BLaER1 (cell line): ENCODE results near the gene BCHE.

Experiments used
- H3K27ac ChIP-seq: shearing (Covaris generic); formaldehyde crosslinking; 2 replicates; pipeline ENCODE4 v1.8.1; 2022
- H3K27me3 ChIP-seq: shearing (Covaris generic); formaldehyde crosslinking; 2 replicates; pipeline ENCODE4 v1.8.1; 2022
- H3K36me3 ChIP-seq: shearing (Covaris generic); formaldehyde crosslinking; 2 replicates; pipeline ENCODE4 v1.8.1; 2022
- H3K4me1 ChIP-seq: shearing (Covaris generic); formaldehyde crosslinking; 2 replicates; pipeline ENCODE4 v1.8.1; 2022
- H3K4me2 ChIP-seq: shearing (Covaris generic); formaldehyde crosslinking; 2 replicates; pipeline ENCODE4 v1.8.1; 2022
- H3K4me3 ChIP-seq: shearing (Covaris generic); formaldehyde crosslinking; 2 replicates; pipeline ENCODE4 v1.8.1; 2022
- H3K9ac ChIP-seq: shearing (Covaris generic); formaldehyde crosslinking; 2 replicates; pipeline ENCODE4 v1.8.1; 2022
- H3K9me3 ChIP-seq: shearing (Covaris generic); formaldehyde crosslinking; 2 replicates; pipeline ENCODE4 v1.8.1; 2022
- H4K20me1 ChIP-seq: shearing (Covaris generic); formaldehyde crosslinking; 2 replicates; pipeline ENCODE4 v1.8.1; 2022
- Cebpa-rat ChIP-seq: shearing (Covaris generic); IDR thresholded peaks from 2 replicates; pipeline ENCODE4 v1.8.1; 2022

BCHE gene

GRCh38 chr3:165754219-165755007 lies 82.8 kb downstream of the BCHE start:
- Histone ChIP-seq H3K4me2 (no peak overlapping the region), H3K36me3 (no peaks in the 10 kb centered on the region)

GRCh38 chr3:165753560-165753959 lies 83.7 kb downstream of the BCHE start:
- H3K27ac ChIP-seq, result no peak overlapping the region
- no peak overlapping the region for H3K4me3 ChIP-seq
- no peaks in the 10 kb centered on the region for H3K9me3 ChIP-seq
- no peak overlapping the region for H3K4me2 ChIP-seq
- no peak overlapping the region for H3K9ac ChIP-seq
- TF ChIP-seq Cebpa-rat, result no peak
- no peaks in the 10 kb centered on the region for H3K27me3 ChIP-seq
- no peaks in the 10 kb centered on the region for H3K4me1 ChIP-seq
- no peaks in the 10 kb centered on the region for H4K20me1 ChIP-seq
- no peaks in the 10 kb centered on the region for H3K36me3 ChIP-seq

More at GRCh38 chr3:165754219-165755007, 82.8 kb downstream of the BCHE start:
- Histone ChIP-seq H3K9ac (no peak overlapping the region), H3K4me3 (no peak overlapping the region), H4K20me1 (no peaks in the 10 kb centered on the region), H3K9me3 (no peaks in the 10 kb centered on the region), H3K27me3 (no peaks in the 10 kb centered on the region), H3K4me1 (no peaks in the 10 kb centered on the region), H3K27ac (no peak overlapping the region)
- no peak for TF ChIP-seq Cebpa-rat

GRCh38 chr3:165751637-165752036 lies 85.6 kb downstream of the BCHE start:
- TF ChIP-seq Cebpa-rat, result no peak
- H3K27me3 ChIP-seq, result no peaks in the 10 kb centered on the region

GRCh38 chr3:165749821-165750220 lies 87.4 kb downstream of the BCHE start:
- no peak for TF ChIP-seq Cebpa-rat
- no peaks in the 10 kb centered on the region for H3K27me3 ChIP-seq
- H3K27ac ChIP-seq, result no peak overlapping the region
- no peaks in the 10 kb centered on the region for H3K9me3 ChIP-seq
- no peak overlapping the region for H3K4me2 ChIP-seq
- no peaks in the 10 kb centered on the region for H4K20me1 ChIP-seq
- no peaks in the 10 kb centered on the region for H3K36me3 ChIP-seq
- no peaks in the 10 kb centered on the region for H3K4me1 ChIP-seq
- H3K9ac ChIP-seq, result no peak overlapping the region
- H3K4me3 ChIP-seq, result no peak overlapping the region

More at GRCh38 chr3:165751637-165752036, 85.6 kb downstream of the BCHE start:
- no peak overlapping the region for H3K9ac ChIP-seq
- H3K9me3 ChIP-seq, result no peaks in the 10 kb centered on the region
- no peaks in the 10 kb centered on the region for H3K36me3 ChIP-seq
- H3K4me3 ChIP-seq, result no peak overlapping the region
- no peaks in the 10 kb centered on the region for H4K20me1 ChIP-seq
- no peak overlapping the region for H3K27ac ChIP-seq
- no peaks in the 10 kb centered on the region for H3K4me1 ChIP-seq
- no peak overlapping the region for H3K4me2 ChIP-seq

- Histone ChIP-seq H3K27ac (no peak overlapping the region), H3K4me2 (no peak overlapping the region), H3K9ac (no peak overlapping the region), H3K9me3 (no peaks in the 10 kb centered on the region), H3K27me3 (no peaks in the 10 kb centered on the region), H3K36me3 (no peaks in the 10 kb centered on the region), H3K4me3 (no peak overlapping the region), H3K4me1 (no peaks in the 10 kb centered on the region), H4K20me1 (no peaks in the 10 kb centered on the region)
- no peak for TF ChIP-seq Cebpa-rat
Observed at GRCh38 chr3:165749241-165749640, 88.0 kb downstream of the BCHE start.

GRCh38 chr3:165748094-165748493 lies 89.1 kb downstream of the BCHE start:
- no peaks in the 10 kb centered on the region for H3K4me1 ChIP-seq
- H3K9me3 ChIP-seq, result no peaks in the 10 kb centered on the region

GRCh38 chr3:165746874-165747273 lies 90.3 kb downstream of the BCHE start:
- no peaks in the 10 kb centered on the region for H3K9me3 ChIP-seq

More at GRCh38 chr3:165748094-165748493, 89.1 kb downstream of the BCHE start:
- Histone ChIP-seq H3K4me3 (no peak overlapping the region), H3K27me3 (no peaks in the 10 kb centered on the region), H3K4me2 (no peak overlapping the region), H4K20me1 (no peaks in the 10 kb centered on the region), H3K9ac (no peak overlapping the region), H3K36me3 (no peaks in the 10 kb centered on the region), H3K27ac (no peak overlapping the region)
- no peak for TF ChIP-seq Cebpa-rat

GRCh38 chr3:165744025-165744424 lies 93.2 kb downstream of the BCHE start:
- no peaks in the 10 kb centered on the region for H3K36me3 ChIP-seq
- no peaks in the 10 kb centered on the region for H3K9me3 ChIP-seq
- no peak for TF ChIP-seq Cebpa-rat
- no peak overlapping the region for H3K4me2 ChIP-seq
- H3K4me3 ChIP-seq, result no peak overlapping the region
- no peaks in the 10 kb centered on the region for H3K4me1 ChIP-seq
- no peaks in the 10 kb centered on the region for H4K20me1 ChIP-seq
- no peak overlapping the region for H3K27ac ChIP-seq
- no peak overlapping the region for H3K9ac ChIP-seq
- H3K27me3 ChIP-seq, result no peaks in the 10 kb centered on the region

More at GRCh38 chr3:165746874-165747273, 90.3 kb downstream of the BCHE start:
- Histone ChIP-seq H4K20me1 (no peaks in the 10 kb centered on the region), H3K9ac (no peak overlapping the region), H3K4me3 (no peak overlapping the region), H3K36me3 (no peaks in the 10 kb centered on the region), H3K4me1 (no peaks in the 10 kb centered on the region), H3K4me2 (no peak overlapping the region), H3K27me3 (no peaks in the 10 kb centered on the region), H3K27ac (no peak overlapping the region)
- TF ChIP-seq Cebpa-rat, result no peak

GRCh38 chr3:165742351-165742750 lies 94.9 kb downstream of the BCHE start:
- H3K4me2 ChIP-seq, result no peak overlapping the region
- H4K20me1 ChIP-seq, result no peaks in the 10 kb centered on the region
- no peak overlapping the region for H3K27ac ChIP-seq
- H3K9me3 ChIP-seq, result no peaks in the 10 kb centered on the region
- H3K9ac ChIP-seq, result no peak overlapping the region
- H3K4me3 ChIP-seq, result no peak overlapping the region
- TF ChIP-seq Cebpa-rat, result no peak
- no peaks in the 10 kb centered on the region for H3K4me1 ChIP-seq
- no peaks in the 10 kb centered on the region for H3K27me3 ChIP-seq
- H3K36me3 ChIP-seq, result no peaks in the 10 kb centered on the region

- H4K20me1 ChIP-seq, result no peaks in the 10 kb centered on the region
- H3K36me3 ChIP-seq, result no peaks in the 10 kb centered on the region
- no peak overlapping the region for H3K27ac ChIP-seq
- H3K4me3 ChIP-seq, result no peak overlapping the region
- no peak for TF ChIP-seq Cebpa-rat
- H3K9ac ChIP-seq, result no peak overlapping the region
- H3K27me3 ChIP-seq, result no peaks in the 10 kb centered on the region
- H3K4me2 ChIP-seq, result no peak overlapping the region
- no peaks in the 10 kb centered on the region for H3K4me1 ChIP-seq
- H3K9me3 ChIP-seq, result no peaks in the 10 kb centered on the region
Observed at GRCh38 chr3:165729756-165730155, 107.5 kb downstream of the BCHE start.

GRCh38 chr3:165728924-165729323 lies 108.3 kb downstream of the BCHE start:
- TF ChIP-seq Cebpa-rat, result no peak

More at GRCh38 chr3:165728924-165729323, 108.3 kb downstream of the BCHE start:
- Histone ChIP-seq H3K36me3 (no peaks in the 10 kb centered on the region), H3K9me3 (no peaks in the 10 kb centered on the region), H3K4me2 (no peak overlapping the region), H3K27ac (no peak overlapping the region), H3K4me1 (no peaks in the 10 kb centered on the region), H3K9ac (no peak overlapping the region), H3K27me3 (no peaks in the 10 kb centered on the region), H4K20me1 (no peaks in the 10 kb centered on the region), H3K4me3 (no peak overlapping the region)
